Osteocyte (in vitro differentiated cells): ENCODE measurements around the gene ADAMTS7. TPM values are rescaled to one million over a fixed set of nuclear protein-coding genes. Genes with fewer than 3 reads are reported as not detected.
"Not testable (repeated sequence)": the region's sequence is repeated elsewhere in the genome, so short reads cannot be mapped to it uniquely, and the experiment has no call there.

Source experiments
- DNase-seq: peaks from one replicate; pipeline ENCODE4 v3.0.0; 2021; ENCODE audit warnings: mixed read lengths; ENCODE audit not compliant: unreplicated experiment; ENCODE audit errors: extremely low spot score
- H3K27ac Mint-ChIP-seq: one replicate; pipeline ENCODE4 v1.8.0; 2021; ENCODE audit warnings: mild to moderate bottlenecking, mixed read lengths; ENCODE audit not compliant: unreplicated experiment
- H3K27me3 Mint-ChIP-seq: one replicate; pipeline ENCODE4 v1.8.0; 2021; ENCODE audit warnings: mixed read lengths; ENCODE audit not compliant: unreplicated experiment
- H3K36me3 Mint-ChIP-seq: one replicate; pipeline ENCODE4 v1.8.0; 2021; ENCODE audit warnings: mixed read lengths; ENCODE audit not compliant: unreplicated experiment
- H3K4me1 Mint-ChIP-seq: one replicate; pipeline ENCODE4 v1.8.0; 2021; ENCODE audit warnings: mixed read lengths; ENCODE audit not compliant: unreplicated experiment
- H3K4me3 Mint-ChIP-seq: one replicate; pipeline ENCODE4 v1.8.0; 2021; ENCODE audit warnings: mild to moderate bottlenecking, moderate library complexity, mixed read lengths; ENCODE audit not compliant: unreplicated experiment
- H3K9me3 Mint-ChIP-seq: one replicate; pipeline ENCODE4 v1.8.0; 2021; ENCODE audit warnings: mixed read lengths; ENCODE audit not compliant: unreplicated experiment
- total RNA-seq: library from RNA; stranded (reverse); gene quantifications from 2 replicates; pipeline ENCODE4 v1.2.1, GENCODE V29; 2021
- TF ChIP-seq, protein P1 (sequence below): fragments of 200-600 bp; sonication (generic); IDR thresholded peaks from 2 replicates; pipeline ENCODE4 v1.5.0; 2021; ENCODE audit warnings: antibody characterized with exemption, mild to moderate bottlenecking, moderate library complexity

The ADAMTS7 gene
- total RNA-seq, 1 donor from 2014 or later, result 193 TPM

GRCh38 chr15:78763796-78764241 lies 47.4 kb downstream of the ADAMTS7 start:
- TF ChIP-seq, protein P1, sequence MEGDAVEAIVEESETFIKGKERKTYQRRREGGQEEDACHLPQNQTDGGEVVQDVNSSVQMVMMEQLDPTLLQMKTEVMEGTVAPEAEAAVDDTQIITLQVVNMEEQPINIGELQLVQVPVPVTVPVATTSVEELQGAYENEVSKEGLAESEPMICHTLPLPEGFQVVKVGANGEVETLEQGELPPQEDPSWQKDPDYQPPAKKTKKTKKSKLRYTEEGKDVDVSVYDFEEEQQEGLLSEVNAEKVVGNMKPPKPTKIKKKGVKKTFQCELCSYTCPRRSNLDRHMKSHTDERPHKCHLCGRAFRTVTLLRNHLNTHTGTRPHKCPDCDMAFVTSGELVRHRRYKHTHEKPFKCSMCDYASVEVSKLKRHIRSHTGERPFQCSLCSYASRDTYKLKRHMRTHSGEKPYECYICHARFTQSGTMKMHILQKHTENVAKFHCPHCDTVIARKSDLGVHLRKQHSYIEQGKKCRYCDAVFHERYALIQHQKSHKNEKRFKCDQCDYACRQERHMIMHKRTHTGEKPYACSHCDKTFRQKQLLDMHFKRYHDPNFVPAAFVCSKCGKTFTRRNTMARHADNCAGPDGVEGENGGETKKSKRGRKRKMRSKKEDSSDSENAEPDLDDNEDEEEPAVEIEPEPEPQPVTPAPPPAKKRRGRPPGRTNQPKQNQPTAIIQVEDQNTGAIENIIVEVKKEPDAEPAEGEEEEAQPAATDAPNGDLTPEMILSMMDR, result no peak
- DNase-seq, result no peak
- Mint-ChIP-seq H3K4me1 (peaks cover 29% of the 10 kb centered on the region), H3K27me3 (no peaks in the 10 kb centered on the region), H3K36me3 (peaks cover 11% of the 10 kb centered on the region), H3K9me3 (no peaks in the 10 kb centered on the region), H3K27ac (no peak overlapping the region), H3K4me3 (no peak overlapping the region)

GRCh38 chr15:78762985-78763795 lies 48.1 kb downstream of the ADAMTS7 start:
- H3K4me3 Mint-ChIP-seq, result no peak overlapping the region
- H3K9me3 Mint-ChIP-seq, result no peaks in the 10 kb centered on the region
- H3K27me3 Mint-ChIP-seq, result no peaks in the 10 kb centered on the region
- peaks cover 31% of the 10 kb centered on the region for H3K4me1 Mint-ChIP-seq
- DNase-seq, result no peak
- TF ChIP-seq, protein P1, result no peak
- H3K27ac Mint-ChIP-seq, result no peak overlapping the region
- peaks cover 7% of the 10 kb centered on the region for H3K36me3 Mint-ChIP-seq

GRCh38 chr15:78762386-78762961 lies 48.8 kb downstream of the ADAMTS7 start:
- DNase-seq, H3K27me3 Mint-ChIP-seq, H3K27ac Mint-ChIP-seq, H3K9me3 Mint-ChIP-seq, H3K4me3 Mint-ChIP-seq, H3K36me3 Mint-ChIP-seq: not testable (repeated sequence)
- peaks cover 36% of the 10 kb centered on the region for H3K4me1 Mint-ChIP-seq

DNA sequence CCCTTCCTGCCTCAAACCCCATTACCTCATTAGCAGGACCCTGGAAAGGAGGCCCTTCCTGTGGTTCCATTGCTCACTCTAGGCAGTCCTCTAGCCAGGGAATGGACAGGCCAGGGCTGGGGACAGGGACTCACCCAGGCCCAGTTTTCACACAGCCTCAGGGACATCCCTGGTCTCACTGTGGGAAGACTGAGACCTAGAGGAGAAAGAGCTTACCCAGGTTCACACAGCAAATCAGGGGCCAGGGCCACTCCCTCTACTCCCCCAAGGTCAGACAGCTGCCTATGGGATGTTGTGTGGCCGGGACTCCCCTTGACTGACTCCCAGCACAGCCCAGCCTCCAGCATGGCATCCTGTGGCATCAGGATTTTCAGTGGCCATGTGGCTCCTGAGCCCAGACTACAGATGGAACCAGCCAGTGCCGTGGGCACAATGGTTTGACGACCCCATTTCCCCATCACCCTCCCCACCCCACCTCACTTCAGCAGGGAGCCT lies 49.3 kb downstream of the ADAMTS7 start:
- TF ChIP-seq, protein P1, result no peak
- Mint-ChIP-seq H3K36me3 (peaks cover 7% of the 10 kb centered on the region), H3K27me3 (no peaks in the 10 kb centered on the region), H3K4me3 (no peak overlapping the region), H3K4me1 (peaks cover 41% of the 10 kb centered on the region), H3K9me3 (no peaks in the 10 kb centered on the region), H3K27ac (peak overlapping the region; percentile 83)
- DNase-seq, result no peak

GRCh38 chr15:78761475-78761874 lies 49.8 kb downstream of the ADAMTS7 start:
- DNase-seq, H3K27me3 Mint-ChIP-seq, H3K4me3 Mint-ChIP-seq, H3K9me3 Mint-ChIP-seq, H3K36me3 Mint-ChIP-seq: not testable (repeated sequence)
- peaks cover 44% of the 10 kb centered on the region for H3K4me1 Mint-ChIP-seq
- peak overlapping the region; percentile 83 for H3K27ac Mint-ChIP-seq

GRCh38 chr15:78761020-78761419 lies 50.2 kb downstream of the ADAMTS7 start:
- no peaks in the 10 kb centered on the region for H3K9me3 Mint-ChIP-seq
- TF ChIP-seq, protein P1, result no peak
- H3K36me3 Mint-ChIP-seq, result peaks cover 3% of the 10 kb centered on the region
- no peaks in the 10 kb centered on the region for H3K27me3 Mint-ChIP-seq
- no peak for DNase-seq
- H3K4me1 Mint-ChIP-seq, result peaks cover 48% of the 10 kb centered on the region
- peak overlapping the region; percentile 83 for H3K27ac Mint-ChIP-seq
- no peak overlapping the region for H3K4me3 Mint-ChIP-seq

GRCh38 chr15:78760091-78760882 lies 51.0 kb downstream of the ADAMTS7 start:
- H3K27me3 Mint-ChIP-seq, H3K36me3 Mint-ChIP-seq, DNase-seq, H3K4me3 Mint-ChIP-seq, H3K9me3 Mint-ChIP-seq: not testable (repeated sequence)
- peaks cover 53% of the 10 kb centered on the region for H3K4me1 Mint-ChIP-seq
- H3K27ac Mint-ChIP-seq, result peak overlapping the region; percentile 83
